Stimulated activated CD4-positive, alpha-beta T cell treated with anti-CD3 and anti-CD28 coated beads, Interleukin-12 subunit alpha, Interleukin-12 subunit beta, amount 100 ng/mL, for 24 hours (primary cell): ENCODE data around the gene RNF141.
A peak's percentile ranks its signal among the peaks of the same experiment; 100 is the strongest.

Experiments used
- DNase-seq, 2 experiments: peaks; one replicate each; pipeline ENCODE4 v3.0.0-alpha.2; 2020; ENCODE audit warnings: low read depth in 2 of 2

Gene RNF141

DNA sequence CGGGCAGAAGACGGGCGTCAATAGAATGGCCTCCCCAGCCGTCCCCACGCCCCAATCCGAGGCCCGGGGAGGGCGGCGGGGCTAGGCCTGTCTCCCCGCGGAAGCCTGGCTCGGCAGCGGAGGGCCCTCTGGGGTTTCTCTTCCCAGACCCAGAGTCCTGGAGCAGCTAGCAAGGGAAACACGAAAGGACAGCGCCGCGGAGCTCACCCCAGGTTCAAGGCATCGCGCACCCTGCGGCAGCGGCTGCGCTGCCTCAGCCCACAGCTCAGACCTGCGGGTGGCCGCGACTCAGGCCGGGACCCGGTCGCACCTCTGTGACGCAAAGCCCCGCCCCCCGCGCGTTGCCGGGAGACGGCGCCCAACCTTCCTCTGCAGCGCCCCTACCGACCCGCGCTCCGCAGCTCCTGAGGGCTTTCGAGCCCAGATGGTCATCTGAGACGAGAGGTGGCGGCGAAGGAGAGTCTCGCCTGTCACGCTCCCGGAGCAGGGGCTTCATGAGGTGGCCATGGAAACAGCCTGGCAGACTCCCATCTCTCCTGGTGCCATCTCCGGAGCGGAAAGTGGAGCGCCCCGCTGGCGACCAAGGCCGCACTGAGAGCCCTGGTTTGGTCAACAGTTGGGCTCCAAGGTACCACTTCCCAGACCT, at the start of gene RNF141:
Gene RNF141, minus strand, starts transcription at position 273 of the 646 bp plus-strand sequence. CDS start 7,029 bp downstream, outside the sequence.
- DNase-seq = peak; percentile 93 to 97

- no peak for DNase-seq
These were observed 49.4 kb upstream of the RNF141 start for GRCh38 chr11:10590218-10590915.

DNA sequence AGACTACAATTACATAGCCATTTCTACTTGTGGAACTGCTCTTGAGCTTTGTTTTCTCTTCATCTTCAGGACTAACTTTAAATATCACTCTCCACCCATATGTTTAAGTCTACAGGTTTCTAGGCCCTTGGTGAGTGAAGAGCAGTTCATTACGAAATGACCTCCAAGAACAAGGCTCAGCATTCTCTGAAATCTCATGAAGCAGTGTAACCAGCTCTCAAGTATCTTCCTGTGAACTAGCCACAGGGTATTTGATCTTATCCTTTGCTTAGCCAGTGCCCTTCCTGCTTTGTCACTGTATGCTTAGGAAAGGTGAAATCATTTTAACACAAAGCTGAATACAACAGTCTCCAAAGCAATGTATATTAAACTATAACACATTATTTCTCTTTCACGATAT, 47.9 kb upstream of the RNF141 start:
- DNase-seq = no peak

DNA sequence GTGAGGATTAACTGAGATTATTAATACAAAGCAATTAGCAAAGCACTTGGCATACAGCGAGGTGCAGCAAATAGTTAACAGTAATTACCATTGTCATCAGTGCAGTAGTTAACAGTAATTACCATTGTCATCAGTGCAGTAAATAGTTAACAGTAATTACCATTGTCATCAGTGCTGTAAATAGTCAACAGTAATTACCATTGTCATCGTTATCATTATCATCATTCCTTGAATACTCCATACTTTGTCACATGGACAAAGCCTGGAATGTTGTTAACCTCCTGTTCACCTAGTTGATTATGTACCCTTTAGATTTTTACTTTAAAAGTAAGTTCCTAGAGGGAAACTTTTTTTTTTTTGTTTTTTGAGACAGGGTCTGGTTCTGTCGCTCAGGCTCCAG, 47.0 kb upstream of the RNF141 start:
- DNase-seq = no peak

DNA sequence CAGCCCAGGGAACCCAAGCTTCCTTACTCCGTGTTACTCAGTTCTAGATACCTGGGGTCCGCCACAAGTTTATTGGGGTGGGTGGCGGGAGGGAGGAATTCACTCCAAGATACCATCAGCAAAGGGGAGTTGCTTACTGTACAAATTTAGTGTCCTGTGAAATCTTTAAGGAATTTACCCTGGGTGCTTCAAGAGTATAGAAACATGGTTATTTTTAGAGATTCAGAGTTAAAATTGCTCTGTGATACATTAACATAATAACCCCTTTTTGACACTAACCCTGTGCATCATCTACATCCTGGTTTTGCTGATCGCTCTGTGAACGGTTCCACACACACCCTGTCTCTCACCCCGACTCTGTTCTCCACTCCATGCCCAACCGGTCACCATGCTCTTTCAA, 46.4 kb upstream of the RNF141 start:
- no peak for DNase-seq

DNA sequence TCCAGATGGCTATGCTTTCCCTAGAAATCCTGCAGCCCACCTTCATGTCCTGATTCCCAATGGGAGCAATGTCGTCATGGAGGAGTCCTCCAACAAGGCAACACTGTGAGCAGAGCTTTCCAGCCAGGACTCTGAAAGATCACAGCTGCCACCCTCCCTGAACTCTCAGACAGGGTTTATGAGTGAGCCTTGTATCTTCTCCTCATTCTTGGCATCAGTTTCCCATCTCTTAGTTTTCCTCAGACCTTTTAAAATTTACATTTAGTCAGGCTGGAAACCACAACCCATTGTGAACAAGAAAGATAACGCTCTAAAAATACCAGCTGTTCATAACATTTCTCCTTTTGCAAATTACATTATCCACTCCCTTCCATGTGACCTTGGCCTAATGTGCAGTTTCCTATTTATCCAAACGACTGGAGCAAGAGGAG, 43.1 kb upstream of the RNF141 start:
- DNase-seq = no peak

- no peak for DNase-seq
These were observed 40.6 kb upstream of the RNF141 start for GRCh38 chr11:10581481-10582019.

DNA sequence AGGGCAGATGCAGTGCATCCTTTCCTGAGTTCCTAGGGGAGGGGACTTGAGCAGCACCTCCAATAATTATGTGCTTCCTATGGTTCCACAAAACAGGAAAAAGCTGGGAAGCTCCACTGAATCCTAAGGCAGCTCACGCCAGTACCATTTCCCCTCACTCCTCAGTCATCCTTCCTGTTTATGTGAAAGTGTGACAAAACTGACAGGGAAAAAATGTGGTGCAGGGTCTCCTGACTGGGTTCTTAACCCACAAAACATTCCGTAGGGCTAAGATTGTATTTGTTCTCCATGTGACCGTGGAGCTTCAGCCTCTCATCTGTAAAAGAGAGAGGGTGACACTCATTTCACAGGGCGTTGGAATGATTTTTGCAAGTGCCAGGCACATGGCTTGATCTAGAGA, 39.6 kb upstream of the RNF141 start:
- DNase-seq = no peak

DNA sequence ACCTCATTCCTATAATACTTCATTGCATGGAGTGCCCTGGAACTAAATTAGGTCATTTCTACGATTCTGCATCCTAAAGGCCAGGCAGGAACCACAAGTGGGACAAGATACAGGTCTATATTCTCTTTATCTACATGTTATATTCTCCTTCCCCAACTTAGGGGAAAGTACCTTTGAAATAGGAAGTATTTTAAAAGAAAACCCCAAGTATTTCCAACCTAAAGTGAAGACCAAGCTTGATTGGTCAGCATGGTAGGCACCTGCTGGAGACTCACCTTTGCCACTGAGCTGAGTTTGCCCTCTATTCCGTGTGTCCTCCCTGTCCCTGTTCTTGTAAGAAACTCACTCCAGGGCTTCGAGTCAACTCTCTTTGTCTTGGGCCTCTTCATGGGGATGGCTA, 38.7 kb upstream of the RNF141 start:
- no peak for DNase-seq

DNA sequence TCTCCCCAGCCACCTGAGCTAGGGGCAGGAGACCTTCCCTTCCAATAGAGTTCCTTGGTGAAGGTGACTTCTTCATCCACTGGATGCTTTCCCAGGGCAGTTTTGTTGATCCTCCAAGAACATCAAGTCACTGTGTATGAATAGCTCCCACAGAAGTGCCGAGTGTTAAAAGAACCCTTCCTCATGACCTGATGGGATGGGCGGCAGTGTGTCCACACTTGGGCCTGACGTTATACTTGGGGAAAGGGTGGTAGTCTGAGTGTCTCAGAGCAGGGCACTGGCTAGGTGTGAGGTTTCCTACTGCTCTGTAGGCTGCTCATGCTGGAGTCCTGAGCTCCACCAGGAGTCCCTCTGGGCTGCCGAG, 35.0 kb upstream of the RNF141 start:
- DNase-seq = no peak

- DNase-seq = no peak
These were observed 34.5 kb upstream of the RNF141 start for GRCh38 chr11:10575346-10576034.

- no peak for DNase-seq
These were observed 32.6 kb upstream of the RNF141 start for GRCh38 chr11:10573556-10573955.

DNA sequence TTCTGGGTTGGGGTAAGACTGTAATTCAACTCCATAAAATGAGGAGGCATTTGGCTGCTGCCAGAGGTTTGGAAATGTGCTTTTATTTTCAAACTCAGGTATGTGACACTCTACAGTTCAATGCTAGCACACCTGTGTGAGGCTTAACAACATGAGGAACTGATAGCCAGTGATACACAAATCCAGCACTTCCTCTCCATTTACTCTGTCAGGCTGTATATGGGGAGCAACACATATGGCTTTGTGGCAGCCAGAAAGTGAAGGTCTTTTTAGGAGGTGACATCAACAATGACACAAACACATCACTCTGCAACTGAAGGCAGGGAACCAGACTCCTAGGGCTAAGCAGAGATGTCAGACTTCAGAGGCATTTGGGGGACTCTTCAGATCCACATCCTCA, 32.0 kb upstream of the RNF141 start:
- no peak for DNase-seq

DNA sequence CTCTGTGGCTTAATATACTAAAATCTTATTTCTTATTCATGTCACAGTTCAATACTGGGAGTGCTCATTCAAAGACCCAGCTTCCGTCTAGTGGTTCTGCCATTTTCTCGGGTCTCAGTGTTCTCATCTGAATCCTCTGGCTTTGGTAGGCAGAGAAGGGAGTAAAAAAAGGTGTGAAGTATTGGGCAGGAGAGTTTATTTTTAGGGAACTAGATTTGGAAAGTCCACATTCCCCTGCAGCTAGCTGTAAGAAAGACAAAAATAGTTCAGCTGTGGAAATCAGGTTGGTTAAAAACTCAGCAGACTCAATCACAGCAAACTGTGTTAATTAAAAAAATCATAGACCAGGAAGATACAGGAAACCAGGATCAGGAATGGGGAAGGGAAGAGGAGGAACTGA, 31.5 kb upstream of the RNF141 start:
- no peak for DNase-seq

GRCh38 chr11:10568486-10568941, 27.5 kb upstream of the RNF141 start, which contains the start of gene LYVE1:
Gene LYVE1, minus strand, starts transcription at chr11:10568665. Its CDS starts 133 bp downstream, at chr11:10568532.
- DNase-seq = no peak

- DNase-seq = no peak
These were observed 26.5 kb upstream of the RNF141 start for GRCh38 chr11:10567446-10567845.

DNA sequence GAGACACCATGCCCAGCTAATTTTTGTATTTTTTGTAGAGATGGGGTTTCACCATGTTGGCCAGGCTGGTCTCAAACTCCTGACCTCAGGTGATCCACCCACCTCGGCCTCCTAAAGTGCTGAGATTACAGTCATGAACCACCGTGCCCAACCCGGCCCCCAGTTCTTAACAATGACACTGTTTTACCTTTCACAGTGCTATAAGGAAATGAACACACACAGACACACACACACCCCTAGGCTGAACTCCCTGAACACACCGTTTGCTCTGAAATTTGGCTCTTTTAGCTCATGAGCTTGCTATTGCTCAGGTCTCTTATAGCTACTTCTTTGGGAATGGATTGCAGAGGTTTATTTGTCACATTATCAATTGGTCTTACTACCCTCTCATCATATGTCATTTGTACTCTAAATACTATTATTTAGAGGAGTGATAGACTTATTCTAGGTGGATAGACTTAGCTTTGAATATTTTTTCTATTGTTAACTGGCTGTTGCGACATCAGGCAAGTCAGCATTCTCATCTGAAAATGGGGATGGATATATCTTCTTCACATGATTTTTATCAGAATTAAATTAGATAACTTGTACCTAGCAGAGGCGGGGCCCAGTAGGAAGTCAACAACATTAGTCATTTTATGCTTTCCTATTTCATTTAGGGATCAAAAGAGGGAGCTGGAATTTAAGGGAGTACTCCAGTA, 25.4 kb upstream of the RNF141 start:
- no peak for DNase-seq

- no peak for DNase-seq
These were observed 24.5 kb upstream of the RNF141 start for GRCh38 chr11:10565493-10565892.

DNA sequence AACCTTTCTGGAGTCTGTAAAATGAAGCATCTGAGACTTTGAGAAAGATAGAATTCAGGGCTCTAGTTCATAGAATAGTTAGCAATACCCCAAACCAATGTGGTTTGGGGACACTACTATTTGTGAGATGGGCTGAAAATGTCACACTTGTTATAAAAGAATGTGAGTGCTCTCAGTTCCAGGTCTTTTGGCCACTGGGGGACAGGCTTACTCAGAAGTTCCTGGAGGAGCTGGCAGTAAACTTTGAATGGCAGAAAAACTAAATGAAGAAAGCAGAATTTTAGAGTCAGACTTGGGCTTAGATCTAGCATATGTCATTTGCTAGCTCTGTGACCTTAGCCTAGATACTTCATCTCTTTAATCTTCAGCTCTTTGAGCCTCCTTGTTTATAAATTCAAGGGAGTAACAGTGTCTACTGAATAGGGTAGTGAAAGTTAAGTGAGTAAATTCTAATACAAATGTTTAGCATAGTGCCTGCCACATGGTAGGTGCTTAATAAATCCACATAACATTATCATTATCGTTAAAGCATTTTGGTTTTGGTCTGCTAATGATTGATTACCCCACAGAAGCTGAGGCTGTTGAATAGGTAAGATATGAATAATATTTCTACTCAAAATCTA, 23.8 kb upstream of the RNF141 start:
- no peak for DNase-seq

DNA sequence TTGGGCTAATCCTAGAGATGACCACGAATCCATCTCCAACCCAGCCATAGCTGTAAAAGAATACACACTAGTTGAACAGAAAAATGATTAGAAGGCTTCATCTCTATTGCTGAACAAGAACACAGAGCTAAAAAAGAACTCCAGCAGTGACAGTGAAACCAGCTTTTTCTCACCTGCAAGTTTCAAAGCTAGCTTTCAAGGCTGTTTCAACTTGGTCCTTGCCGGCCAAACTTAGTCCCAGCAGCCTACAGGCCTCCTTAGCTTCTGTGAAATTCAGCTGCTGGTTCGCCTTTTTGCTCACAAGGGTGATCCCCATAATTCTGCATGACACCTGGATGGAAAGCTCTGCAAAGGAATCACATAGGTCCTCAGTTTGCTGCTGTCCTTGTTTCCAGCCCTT, 23.0 kb upstream of the RNF141 start:
- DNase-seq = no peak

DNA sequence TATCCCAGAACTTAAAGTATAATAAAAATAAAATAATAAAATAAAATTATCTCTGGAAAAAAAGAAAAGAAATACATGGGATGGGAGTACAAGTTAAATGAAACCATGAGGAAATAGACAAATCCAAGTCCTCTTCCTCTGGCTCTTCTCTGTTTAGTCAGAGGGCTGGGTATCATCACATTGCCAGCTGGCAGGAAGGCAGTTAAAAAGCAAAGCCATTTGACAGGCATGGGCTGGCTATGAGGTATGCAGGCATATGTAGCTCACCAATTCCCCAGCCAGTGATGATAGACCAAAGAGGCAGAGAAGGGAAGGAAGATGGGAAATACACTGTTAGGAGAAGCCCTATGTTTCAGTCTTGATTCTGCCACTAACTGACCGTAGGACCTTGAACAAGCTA, 21.0 kb upstream of the RNF141 start:
- no peak for DNase-seq
